ENCODE measurements around the gene USP25.

USP25 gene

GRCh38 chr21:15774590-15774989, 44.8 kb downstream of the USP25 start:
- no peaks in the 10 kb centered on the region for H3K27me3 ChIP-seq (ENCODE audit: insufficient read depth, low read depth)
- H3K4me1 ChIP-seq (ENCODE audit: low read depth, poor library complexity, severe bottlenecking): no peaks in the 10 kb centered on the region
- H2AFZ ChIP-seq (ENCODE audit: low read depth): no peak overlapping the region
- no peak overlapping the region for H3K27ac ChIP-seq
- TF ChIP-seq, protein P1, sequence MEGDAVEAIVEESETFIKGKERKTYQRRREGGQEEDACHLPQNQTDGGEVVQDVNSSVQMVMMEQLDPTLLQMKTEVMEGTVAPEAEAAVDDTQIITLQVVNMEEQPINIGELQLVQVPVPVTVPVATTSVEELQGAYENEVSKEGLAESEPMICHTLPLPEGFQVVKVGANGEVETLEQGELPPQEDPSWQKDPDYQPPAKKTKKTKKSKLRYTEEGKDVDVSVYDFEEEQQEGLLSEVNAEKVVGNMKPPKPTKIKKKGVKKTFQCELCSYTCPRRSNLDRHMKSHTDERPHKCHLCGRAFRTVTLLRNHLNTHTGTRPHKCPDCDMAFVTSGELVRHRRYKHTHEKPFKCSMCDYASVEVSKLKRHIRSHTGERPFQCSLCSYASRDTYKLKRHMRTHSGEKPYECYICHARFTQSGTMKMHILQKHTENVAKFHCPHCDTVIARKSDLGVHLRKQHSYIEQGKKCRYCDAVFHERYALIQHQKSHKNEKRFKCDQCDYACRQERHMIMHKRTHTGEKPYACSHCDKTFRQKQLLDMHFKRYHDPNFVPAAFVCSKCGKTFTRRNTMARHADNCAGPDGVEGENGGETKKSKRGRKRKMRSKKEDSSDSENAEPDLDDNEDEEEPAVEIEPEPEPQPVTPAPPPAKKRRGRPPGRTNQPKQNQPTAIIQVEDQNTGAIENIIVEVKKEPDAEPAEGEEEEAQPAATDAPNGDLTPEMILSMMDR (conservative IDR thresholded peaks at IDR 0.05; ENCODE audit: low read depth, low read length): no peak
- H3K4me3 ChIP-seq (IDR thresholded peaks at IDR 0.05; ENCODE audit: insufficient read depth, low read depth, low read length): no peak overlapping the region
- H3K36me3 ChIP-seq (ENCODE audit: insufficient read depth): no peaks in the 10 kb centered on the region; the same call in 1 of the 2 replicates
- H4K20me1 ChIP-seq (ENCODE audit: insufficient read depth): no peaks in the 10 kb centered on the region
- 0 out of 2 replicates have a peak, but pooled peaks cover 8% of the 10 kb centered on the region for H3K79me2 ChIP-seq (ENCODE audit: insufficient read depth, low read depth)
- no peak overlapping the region for H3K9ac ChIP-seq
- no peak overlapping the region for H3K4me2 ChIP-seq

DNA sequence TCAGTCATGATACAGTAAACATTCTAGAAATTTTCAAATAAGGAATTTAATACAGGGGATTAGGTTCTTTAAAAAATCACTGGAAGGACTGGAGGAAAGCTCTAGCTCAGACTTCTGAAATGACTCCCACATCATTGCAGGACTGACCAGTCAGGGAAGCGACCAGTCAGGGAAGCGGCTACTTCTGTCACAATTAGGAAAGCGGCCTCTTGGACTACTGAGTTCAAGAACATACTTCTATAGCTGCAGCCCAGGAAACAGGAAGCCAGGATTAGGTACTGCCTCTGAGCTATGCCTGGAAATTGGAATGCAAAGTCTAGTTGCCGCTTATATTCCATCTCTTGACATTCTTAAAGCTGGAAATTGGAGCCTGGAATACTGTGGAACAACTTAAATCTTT, 45.5 kb downstream of the USP25 start:
- TF ChIP-seq, protein P1 (conservative IDR thresholded peaks at IDR 0.05; ENCODE audit: low read depth, low read length): no peak
- Histone ChIP-seq H3K4me3 (IDR thresholded peaks at IDR 0.05; ENCODE audit: insufficient read depth, low read depth, low read length) (no peak overlapping the region), H3K27ac (no peak overlapping the region), H3K4me2 (no peak overlapping the region), H3K27me3 (ENCODE audit: insufficient read depth, low read depth) (no peaks in the 10 kb centered on the region), H3K36me3 (ENCODE audit: insufficient read depth) (no peaks in the 10 kb centered on the region; the same call in 1 of the 2 replicates), H3K9ac (no peak overlapping the region), H3K79me2 (ENCODE audit: insufficient read depth, low read depth) (0 out of 2 replicates have a peak, but pooled peaks cover 8% of the 10 kb centered on the region), H2AFZ (ENCODE audit: low read depth) (no peak overlapping the region), H3K4me1 (ENCODE audit: low read depth, poor library complexity, severe bottlenecking) (no peaks in the 10 kb centered on the region), H4K20me1 (ENCODE audit: insufficient read depth) (no peaks in the 10 kb centered on the region)

GRCh38 chr21:15775981-15776380, 46.2 kb downstream of the USP25 start:
- Histone ChIP-seq H4K20me1 (ENCODE audit: insufficient read depth) (no peaks in the 10 kb centered on the region), H3K27me3 (ENCODE audit: insufficient read depth, low read depth) (no peaks in the 10 kb centered on the region), H3K36me3 (ENCODE audit: insufficient read depth) (no peaks in the 10 kb centered on the region; the same call in 1 of the 2 replicates), H3K79me2 (ENCODE audit: insufficient read depth, low read depth) (0 out of 2 replicates have a peak, but pooled peaks cover 8% of the 10 kb centered on the region), H3K27ac (no peak overlapping the region), H3K4me1 (ENCODE audit: low read depth, poor library complexity, severe bottlenecking) (no peaks in the 10 kb centered on the region), H3K4me2 (no peak overlapping the region), H3K9ac (no peak overlapping the region), H3K4me3 (IDR thresholded peaks at IDR 0.05; ENCODE audit: insufficient read depth, low read depth, low read length) (no peak overlapping the region), H2AFZ (ENCODE audit: low read depth) (no peak overlapping the region)
- TF ChIP-seq, protein P1 (conservative IDR thresholded peaks at IDR 0.05; ENCODE audit: low read depth, low read length): no peak

GRCh38 chr21:15776818-15777217, 47.0 kb downstream of the USP25 start:
- Histone ChIP-seq H3K4me2 (no peak overlapping the region), H3K36me3 (ENCODE audit: insufficient read depth) (no peaks in the 10 kb centered on the region; the same call in 1 of the 2 replicates), H3K27ac (no peak overlapping the region), H3K4me3 (IDR thresholded peaks at IDR 0.05; ENCODE audit: insufficient read depth, low read depth, low read length) (no peak overlapping the region), H3K4me1 (ENCODE audit: low read depth, poor library complexity, severe bottlenecking) (no peaks in the 10 kb centered on the region), H4K20me1 (ENCODE audit: insufficient read depth) (no peaks in the 10 kb centered on the region), H2AFZ (ENCODE audit: low read depth) (no peak overlapping the region), H3K27me3 (ENCODE audit: insufficient read depth, low read depth) (no peaks in the 10 kb centered on the region), H3K79me2 (ENCODE audit: insufficient read depth, low read depth) (peaks cover 8% of the 10 kb centered on the region; the same call in 1 of the 2 replicates), H3K9ac (no peak overlapping the region)
- TF ChIP-seq, protein P1 (conservative IDR thresholded peaks at IDR 0.05; ENCODE audit: low read depth, low read length): no peak
